PC-3 (cell line): ENCODE measurements around the gene CTSD. TPM values are rescaled to one million over a fixed set of nuclear protein-coding genes. Genes with fewer than 3 reads are reported as not detected.
"Not testable (repeated sequence)": the region's sequence is repeated elsewhere in the genome, so short reads cannot be mapped to it uniquely, and the experiment has no call there.

Experiments
- ATAC-seq: fragments of 200-7000 bp; cut with Tn5 transposase; 2 replicates; pipeline ENCODE4 v1.9.1; 2020; ENCODE audit warnings: mild to moderate bottlenecking, moderate library complexity
- Bru-seq: library from RNA; stranded (reverse); fragments of 400-500 nt; gene quantifications from one replicate; lab custom pipeline; 2021; lab: Mats Ljungman, UMichigan
- BruChase-seq, 2 experiments: library from RNA; stranded (reverse); fragments of 400-500 nt; gene quantifications; one replicate each; lab custom pipeline; 2021; lab: Mats Ljungman, UMichigan
- BruUV-seq: library from RNA; stranded (reverse); fragments of 400-500 nt; replicated peaks from 2 replicates; lab custom pipeline; 2021; lab: Mats Ljungman, UMichigan
- CTCF ChIA-PET: fragments of 300-600 bp; sonication (Branson Sonifier 250); formaldehyde crosslinking; loops from one replicate; lab custom pipeline; 2022; ENCODE audit warnings: antibody characterized with exemption; lab: Charles Lee
- POLR2A ChIA-PET: fragments of 300-600 bp; sonication (Branson Sonifier 250); formaldehyde crosslinking; loops from one replicate; lab custom pipeline; 2022; ENCODE audit warnings: antibody characterized with exemption; ENCODE audit not compliant: unreplicated experiment; lab: Charles Lee
- DNase-seq: peaks from one replicate; pipeline ENCODE4 v3.0.0-alpha.2; 2015
- H2AFZ ChIP-seq: fragments of 300-600 bp; sonication (generic); 2 replicates; pipeline ENCODE4 v1.6.0; 2016; ENCODE audit warnings: antibody characterized with exemption, low read length
- H3F3A ChIP-seq: fragments of 300-600 bp; sonication (generic); one replicate; pipeline ENCODE4 v1.6.0; 2017; ENCODE audit warnings: antibody characterized with exemption, low read length, control low read depth, mild to moderate bottlenecking; ENCODE audit not compliant: unreplicated experiment
- H3K27ac ChIP-seq: fragments of 300-600 bp; sonication (generic); 2 replicates; pipeline ENCODE4 v1.5.1; 2016; ENCODE audit warnings: mild to moderate bottlenecking, low read length
- H3K27me3 ChIP-seq: fragments of 300-600 bp; sonication (generic); 2 replicates; pipeline ENCODE4 v1.6.1; 2016; ENCODE audit warnings: low read length, mixed read lengths
- H3K36me3 ChIP-seq: fragments of 300-600 bp; sonication (generic); 2 replicates; pipeline ENCODE4 v1.6.1; 2016; ENCODE audit warnings: low read depth, mixed run types, low read length, mixed read lengths
- H3K4me1 ChIP-seq: fragments of 300-600 bp; sonication (generic); 2 replicates; pipeline ENCODE4 v1.5.1; 2016; ENCODE audit warnings: low read length; ENCODE audit not compliant: insufficient read depth
- H3K4me2 ChIP-seq: fragments of 300-600 bp; sonication (generic); 2 replicates; pipeline ENCODE4 v1.6.0; 2016; ENCODE audit warnings: low read length
- H3K4me3 ChIP-seq: fragments of 300-600 bp; sonication (generic); 2 replicates; pipeline ENCODE4 v1.5.1; 2016; ENCODE audit warnings: mild to moderate bottlenecking, low read length, mixed read lengths
- H3K79me2 ChIP-seq: fragments of 300-600 bp; sonication (generic); 2 replicates; pipeline ENCODE4 v1.6.1; 2017; ENCODE audit warnings: low read length, mixed read lengths
- H3K9ac ChIP-seq: fragments of 300-600 bp; sonication (generic); 2 replicates; pipeline ENCODE4 v1.6.0; 2016; ENCODE audit warnings: mild to moderate bottlenecking, low read length
- H3K9me2 ChIP-seq: fragments of 300-600 bp; sonication (generic); replicated peaks from 2 replicates; pipeline ENCODE4 v1.6.1; 2016; ENCODE audit warnings: mixed run types, low read length, mixed read lengths
- H3K9me3 ChIP-seq: fragments of 300-600 bp; sonication (generic); 2 replicates; pipeline ENCODE4 v1.6.1; 2016; ENCODE audit warnings: low read length, mixed read lengths
- H4K20me1 ChIP-seq: fragments of 300-600 bp; sonication (generic); 2 replicates; pipeline ENCODE4 v1.6.1; 2016; ENCODE audit warnings: low read length, mixed read lengths
- CTCF ChIP-seq: fragments of 300-600 bp; sonication (generic); conservative IDR thresholded peaks from 2 replicates; pipeline ENCODE4 v1.5.1; 2017; ENCODE audit warnings: antibody characterized with exemption, low read depth, mild to moderate bottlenecking, low read length
- EZH2 ChIP-seq: fragments of 300-600 bp; sonication (generic); IDR thresholded peaks from one replicate; pipeline ENCODE4 v1.6.1; 2017; ENCODE audit warnings: antibody characterized with exemption, mild to moderate bottlenecking, low read length; ENCODE audit not compliant: unreplicated experiment
- EZH2phosphoT487 ChIP-seq: fragments of 300-600 bp; sonication (generic); IDR thresholded peaks from 2 replicates; pipeline ENCODE4 v1.6.1; 2018; ENCODE audit warnings: mild to moderate bottlenecking, antibody characterized with exemption, low read length, borderline replicate concordance
- intact Hi-C: fragments of 100-400 bp; cut with micrococcal nuclease; formaldehyde crosslinking; loops from 2 replicates; pipeline ENCODE4 v1.9.0; 2023
- long read RNA-seq: library from polyadenylated mRNA; unstranded; transcript quantifications from one replicate; pipeline ENCODE4 v2.0.0, GENCODE V29; 2021; ENCODE audit not compliant: unreplicated experiment
- total RNA-seq: library from RNA; depleted of rRNA; stranded (reverse); fragments of >200 nt; gene quantifications from 2 replicates; pipeline ENCODE4 v1.2.3, GENCODE V29; 2014; rRNA removed

Gene CTSD
- total RNA-seq (308 and 358 TPM in 2 replicates), Bru-seq, nascent RNA (percentile 95 among the genes with signal in this experiment), BruChase-seq, experiment 1, labeled RNA remaining after a 6-hour chase (percentile 97 among the genes with signal in this experiment), BruChase-seq, experiment 2, labeled RNA remaining after a 2-hour chase (percentile 97 among the genes with signal in this experiment)
- long read RNA-seq, transcript CTSD-201 (9 exons, 2,123 nt) = major isoform, 628 of 1,063 reads
- long read RNA-seq, partial matches to known transcripts = 262 of 1,063 reads
- long read RNA-seq, other reads (novel, unspliced or antisense) = 171 of 1,063 reads

GRCh38 chr11:1763796-1764661 is at the start of gene CTSD:
TSS of gene CTSD (minus strand) at chr11:1763927. CDS start at chr11:1763859, 68 bp downstream.
- Histone ChIP-seq H4K20me1 (peaks cover 10% of the 10 kb centered on the region; the same call in 1 of the 2 replicates), H3K4me3 (peak within 1 kb of the TSS; percentile 87), H2AFZ (peak within 1 kb of the TSS; percentile 91), H3K27me3 (no peaks in the 10 kb centered on the region), H3K4me2 (peak within 1 kb of the TSS; percentile 99), H3K79me2 (peaks cover 30% of the 10 kb centered on the region), H3K9me2 (no peaks in the 10 kb centered on the region), H3K36me3 (no peaks in the 10 kb centered on the region), H3K4me1 (peaks cover 30% of the 10 kb centered on the region), H3F3A (no peaks in the 10 kb centered on the region), H3K9ac (peak within 1 kb of the TSS; percentile 84), H3K9me3 (no peaks in the 10 kb centered on the region), H3K27ac (peak within 1 kb of the TSS; percentile 40)
- peak; percentile 72 for DNase-seq
- ChIA-PET POLR2A (interaction anchor here (0.6 to 0.7 kb wide), 2 partner anchors 29 to 84 kb away, joined by 3 to 6 read pairs; no protein-coding TSS in a partner anchor), CTCF (no interaction called here)
- TSS peak; percentile 82 for BruUV-seq
- TF ChIP-seq EZH2 (no peak), CTCF (peak; percentile 23; the same call in 1 of the 2 replicates)
- peak; percentile 75 for ATAC-seq
- intact Hi-C loops = loop anchor here (5.0 kb wide), 1 partner anchor 68 kb away; the partner anchor contains the start of gene SYT8

- H3K9me2 ChIP-seq, H3K36me3 ChIP-seq, H3K27me3 ChIP-seq, ATAC-seq, H3K4me1 ChIP-seq, BruUV-seq, H2AFZ ChIP-seq, POLR2A ChIA-PET, H4K20me1 ChIP-seq, H3K79me2 ChIP-seq, CTCF ChIA-PET, H3F3A ChIP-seq, H3K4me3 ChIP-seq, H3K27ac ChIP-seq, H3K9me3 ChIP-seq, intact Hi-C loops, H3K4me2 ChIP-seq, DNase-seq, H3K9ac ChIP-seq: not testable (repeated sequence)
Measured at GRCh38 chr11:1813356-1813755, 49.6 kb upstream of the CTSD start.

- H3K4me2 ChIP-seq = no peak overlapping the region
- ChIA-PET CTCF (no interaction called here), POLR2A (no interaction called here)
- H2AFZ ChIP-seq = no peak overlapping the region
- BruUV-seq = no TSS peak
- H3K4me1 ChIP-seq = no peaks in the 10 kb centered on the region
- no peak overlapping the region for H3K27ac ChIP-seq
- ATAC-seq (no peak), DNase-seq (no peak)
- H3F3A ChIP-seq = no peaks in the 10 kb centered on the region
- H4K20me1 ChIP-seq = no peaks in the 10 kb centered on the region
- H3K27me3 ChIP-seq = no peaks in the 10 kb centered on the region
- no peaks in the 10 kb centered on the region for H3K9me2 ChIP-seq
- H3K9me3 ChIP-seq = no peaks in the 10 kb centered on the region
- TF ChIP-seq EZH2phosphoT487 (no peak), CTCF (no peak), EZH2 (no peak)
- intact Hi-C loops = no loop called here
- no peak overlapping the region for H3K9ac ChIP-seq
- H3K36me3 ChIP-seq = no peaks in the 10 kb centered on the region
- H3K4me3 ChIP-seq = no peak overlapping the region
- H3K79me2 ChIP-seq = no peaks in the 10 kb centered on the region
Measured at GRCh38 chr11:1812801-1813200, 49.1 kb upstream of the CTSD start.
